ENCODE results near the gene CFAP20DC.

CFAP20DC gene

GRCh38 chr3:58723173-58723572 lies 326.7 kb downstream of the CFAP20DC start:
- no peak overlapping the region for H3K4ac ChIP-seq (ENCODE audit: low read depth in 1 of 2, low read length in 2 of 2)
- no peak overlapping the region for H2BK120ac ChIP-seq (ENCODE audit: low read depth, low read length)
- no peak overlapping the region for H3K27ac ChIP-seq (ENCODE audit: low read length, poor library complexity, severe bottlenecking)
- H2AK5ac ChIP-seq (ENCODE audit: low read length, severe bottlenecking) = no peak overlapping the region
- H3K9ac ChIP-seq (ENCODE audit: low read length) = no peak overlapping the region
- WGBS = 74% methylated on average over 1 of the region's 3 CpGs
- H3K18ac ChIP-seq (ENCODE audit: low read depth in 1 of 2, low read length in 2 of 2) = no peak overlapping the region
- no peak overlapping the region for H3K4me3 ChIP-seq (ENCODE audit: insufficient read depth in 1 of 2, low read depth in 1 of 2, low read length in 2 of 2)
- no peaks in the 10 kb centered on the region for H3K4me1 ChIP-seq (ENCODE audit: control insufficient read depth, insufficient read depth, low read depth, low read length)
- H3K9me3 ChIP-seq (ENCODE audit: control insufficient read depth, low read length) = peaks cover 6% of the 10 kb centered on the region
- H4K91ac ChIP-seq (ENCODE audit: low read length) = no peak overlapping the region
- no peak overlapping the region for H2AFZ ChIP-seq (ENCODE audit: low read depth, low read length)
- H2BK5ac ChIP-seq (ENCODE audit: low read depth, low read length, poor library complexity, severe bottlenecking) = no peak overlapping the region
- H3K79me1 ChIP-seq (replicated peaks; ENCODE audit: low read length, poor library complexity, severe bottlenecking) = no peaks in the 10 kb centered on the region
- no peak overlapping the region for H3K4me2 ChIP-seq (ENCODE audit: low read length, poor library complexity, severe bottlenecking)
- H2BK12ac ChIP-seq (ENCODE audit: low read length in 2 of 2) = no peak overlapping the region
- DNase-seq = no peak
- no peaks in the 10 kb centered on the region for H3K36me3 ChIP-seq (ENCODE audit: control insufficient read depth in 1 of 2, insufficient read depth in 2 of 2, low read depth in 1 of 2, low read length in 2 of 2)
- H4K8ac ChIP-seq (ENCODE audit: low read length) = no peak overlapping the region
- H3K23ac ChIP-seq (ENCODE audit: low read length in 2 of 2) = no peak overlapping the region
- H3K27me3 ChIP-seq (ENCODE audit: control insufficient read depth in 1 of 2, insufficient read depth in 1 of 2, low read length in 2 of 2) = peaks cover 0 to 4% of the 10 kb centered on the region in 2 experiments
- no peak overlapping the region for H2BK15ac ChIP-seq (ENCODE audit: low read depth, poor library complexity, severe bottlenecking)
- H3K14ac ChIP-seq (ENCODE audit: low read length in 2 of 2) = no peak overlapping the region

- H3K4me2 ChIP-seq (ENCODE audit: low read length, poor library complexity, severe bottlenecking) = no peak overlapping the region
- peaks cover 6% of the 10 kb centered on the region for H3K9me3 ChIP-seq (ENCODE audit: control insufficient read depth, low read length)
- no peak overlapping the region for H2AK5ac ChIP-seq (ENCODE audit: low read length, severe bottlenecking)
- H3K27me3 ChIP-seq (ENCODE audit: control insufficient read depth in 1 of 2, insufficient read depth in 1 of 2, low read length in 2 of 2) = peaks cover 0 to 4% of the 10 kb centered on the region in 2 experiments
- no peak overlapping the region for H2BK12ac ChIP-seq (ENCODE audit: low read length in 2 of 2)
- no peak overlapping the region for H2BK5ac ChIP-seq (ENCODE audit: low read depth, low read length, poor library complexity, severe bottlenecking)
- no peak overlapping the region for H3K18ac ChIP-seq (ENCODE audit: low read depth in 1 of 2, low read length in 2 of 2)
- H3K36me3 ChIP-seq (ENCODE audit: control insufficient read depth in 1 of 2, insufficient read depth in 2 of 2, low read depth in 1 of 2, low read length in 2 of 2) = no peaks in the 10 kb centered on the region
- no peak overlapping the region for H3K14ac ChIP-seq (ENCODE audit: low read length in 2 of 2)
- H2BK120ac ChIP-seq (ENCODE audit: low read depth, low read length) = no peak overlapping the region
- H3K23ac ChIP-seq (ENCODE audit: low read length in 2 of 2) = no peak overlapping the region
- H4K91ac ChIP-seq (ENCODE audit: low read length) = no peak overlapping the region
- 86% methylated on average over 4 of the region's 4 CpGs for WGBS
- H4K8ac ChIP-seq (ENCODE audit: low read length) = no peak overlapping the region
- H3K4ac ChIP-seq (ENCODE audit: low read depth in 1 of 2, low read length in 2 of 2) = no peak overlapping the region
- no peak overlapping the region for H3K4me3 ChIP-seq (ENCODE audit: insufficient read depth in 1 of 2, low read depth in 1 of 2, low read length in 2 of 2)
- no peak overlapping the region for H2AFZ ChIP-seq (ENCODE audit: low read depth, low read length)
- H3K79me1 ChIP-seq (replicated peaks; ENCODE audit: low read length, poor library complexity, severe bottlenecking) = no peaks in the 10 kb centered on the region
- H3K27ac ChIP-seq (ENCODE audit: low read length, poor library complexity, severe bottlenecking) = no peak overlapping the region
- H3K4me1 ChIP-seq (ENCODE audit: control insufficient read depth, insufficient read depth, low read depth, low read length) = no peaks in the 10 kb centered on the region
- H3K9ac ChIP-seq (ENCODE audit: low read length) = no peak overlapping the region
- no peak for DNase-seq
- H2BK15ac ChIP-seq (ENCODE audit: low read depth, poor library complexity, severe bottlenecking) = no peak overlapping the region
These were observed 327.3 kb downstream of the CFAP20DC start for GRCh38 chr3:58722561-58722960.

- Histone ChIP-seq H2BK120ac (ENCODE audit: low read depth, low read length) (no peak overlapping the region), H3K4ac (ENCODE audit: low read depth in 1 of 2, low read length in 2 of 2) (no peak overlapping the region), H3K9me3 (ENCODE audit: control insufficient read depth, low read length) (no peaks in the 10 kb centered on the region), H3K4me2 (ENCODE audit: low read length, poor library complexity, severe bottlenecking) (no peak overlapping the region), H3K18ac (ENCODE audit: low read depth in 1 of 2, low read length in 2 of 2) (no peak overlapping the region), H3K27ac (ENCODE audit: low read length, poor library complexity, severe bottlenecking) (no peak overlapping the region), H2AK5ac (ENCODE audit: low read length, severe bottlenecking) (no peak overlapping the region), H3K79me1 (replicated peaks; ENCODE audit: low read length, poor library complexity, severe bottlenecking) (no peaks in the 10 kb centered on the region), H2AFZ (ENCODE audit: low read depth, low read length) (no peak overlapping the region), H3K14ac (ENCODE audit: low read length in 2 of 2) (no peak overlapping the region), H2BK15ac (ENCODE audit: low read depth, poor library complexity, severe bottlenecking) (no peak overlapping the region), H3K4me3 (ENCODE audit: insufficient read depth in 1 of 2, low read depth in 1 of 2, low read length in 2 of 2) (no peak overlapping the region), H3K4me1 (ENCODE audit: control insufficient read depth, insufficient read depth, low read depth, low read length) (no peaks in the 10 kb centered on the region), H4K91ac (ENCODE audit: low read length) (no peak overlapping the region), H3K9ac (ENCODE audit: low read length) (no peak overlapping the region), H2BK12ac (ENCODE audit: low read length in 2 of 2) (no peak overlapping the region), H3K27me3 (ENCODE audit: control insufficient read depth in 1 of 2, insufficient read depth in 1 of 2, low read length in 2 of 2) (peaks cover 0 to 4% of the 10 kb centered on the region in 2 experiments), H4K8ac (ENCODE audit: low read length) (no peak overlapping the region), H3K23ac (ENCODE audit: low read length in 2 of 2) (no peak overlapping the region), H2BK5ac (ENCODE audit: low read depth, low read length, poor library complexity, severe bottlenecking) (no peak overlapping the region), H3K36me3 (ENCODE audit: control insufficient read depth in 1 of 2, insufficient read depth in 2 of 2, low read depth in 1 of 2, low read length in 2 of 2) (no peaks in the 10 kb centered on the region)
- WGBS = 68% methylated on average over 2 of the region's 3 CpGs
- DNase-seq = no peak
These were observed 329.3 kb downstream of the CFAP20DC start for GRCh38 chr3:58720526-58720925.

- no peak overlapping the region for H2BK5ac ChIP-seq (ENCODE audit: low read depth, low read length, poor library complexity, severe bottlenecking)
- no peak overlapping the region for H3K18ac ChIP-seq (ENCODE audit: low read depth in 1 of 2, low read length in 2 of 2)
- no peak overlapping the region for H3K23ac ChIP-seq (ENCODE audit: low read length in 2 of 2)
- H4K91ac ChIP-seq (ENCODE audit: low read length) = no peak overlapping the region
- no peak overlapping the region for H2BK120ac ChIP-seq (ENCODE audit: low read depth, low read length)
- 75% methylated on average over 2 of the region's 2 CpGs for WGBS
- H3K27me3 ChIP-seq (ENCODE audit: control insufficient read depth in 1 of 2, insufficient read depth in 1 of 2, low read length in 2 of 2) = peaks cover 0 to 4% of the 10 kb centered on the region in 2 experiments
- H2AFZ ChIP-seq (ENCODE audit: low read depth, low read length) = no peak overlapping the region
- H3K79me1 ChIP-seq (replicated peaks; ENCODE audit: low read length, poor library complexity, severe bottlenecking) = no peaks in the 10 kb centered on the region
- no peak overlapping the region for H3K4me3 ChIP-seq (ENCODE audit: insufficient read depth in 1 of 2, low read depth in 1 of 2, low read length in 2 of 2)
- no peak overlapping the region for H3K4ac ChIP-seq (ENCODE audit: low read depth in 1 of 2, low read length in 2 of 2)
- no peak overlapping the region for H3K4me2 ChIP-seq (ENCODE audit: low read length, poor library complexity, severe bottlenecking)
- DNase-seq = no peak
- no peak overlapping the region for H3K27ac ChIP-seq (ENCODE audit: low read length, poor library complexity, severe bottlenecking)
- no peak overlapping the region for H3K9ac ChIP-seq (ENCODE audit: low read length)
- H3K4me1 ChIP-seq (ENCODE audit: control insufficient read depth, insufficient read depth, low read depth, low read length) = no peaks in the 10 kb centered on the region
- H3K14ac ChIP-seq (ENCODE audit: low read length in 2 of 2) = no peak overlapping the region
- H3K36me3 ChIP-seq (ENCODE audit: control insufficient read depth in 1 of 2, insufficient read depth in 2 of 2, low read depth in 1 of 2, low read length in 2 of 2) = no peaks in the 10 kb centered on the region
- peaks cover 1% of the 10 kb centered on the region for H3K9me3 ChIP-seq (ENCODE audit: control insufficient read depth, low read length)
- H2AK5ac ChIP-seq (ENCODE audit: low read length, severe bottlenecking) = no peak overlapping the region
- H2BK12ac ChIP-seq (ENCODE audit: low read length in 2 of 2) = no peak overlapping the region
- no peak overlapping the region for H4K8ac ChIP-seq (ENCODE audit: low read length)
- H2BK15ac ChIP-seq (ENCODE audit: low read depth, poor library complexity, severe bottlenecking) = no peak overlapping the region
These were observed 330.1 kb downstream of the CFAP20DC start for GRCh38 chr3:58719684-58720083.
